Psoas muscle (tissue), 8 donors: Measurements from ENCODE around the gene GNG7. TPM values are rescaled to one million over a fixed set of nuclear protein-coding genes. Genes with fewer than 3 reads are reported as not detected.
A peak's percentile ranks its signal among the peaks of the same experiment; 100 is the strongest.

Experiments
- ATAC-seq, 4 donors: fragments of 200-7000 bp; cut with Tn5 transposase; one replicate each; pipeline ENCODE4 v1.9.1; 2020; ENCODE audit warnings: moderate library complexity in 3 of 4, mild to moderate bottlenecking in 2 of 4
- DNase-seq, 2 donors: peaks; one replicate each; pipeline ENCODE4 v3.0.0-alpha.2; 2020
- H3K27ac ChIP-seq: fragments of 200-600 bp; one replicate; pipeline ENCODE4 v1.8.0; 2022
- H3K27me3 ChIP-seq, 3 donors: fragments of 200-600 bp in 1 of 3; one replicate each; pipeline versions ENCODE4 v1.6.1 to v1.8.0; 2013 to 2022; ENCODE audit warnings: low read length in 2 of 3, mild to moderate bottlenecking in 2 of 3, moderate library complexity in 1 of 3; ENCODE audit not compliant: insufficient read depth in 3 of 3
- H3K36me3 ChIP-seq, 2 donors: fragments of 200-600 bp in 1 of 2; one replicate each; pipeline versions ENCODE4 v1.6.1 to v1.8.0; 2013 to 2022; ENCODE audit warnings: low read depth in 1 of 2, mild to moderate bottlenecking in 1 of 2, moderate library complexity in 1 of 2; ENCODE audit not compliant: insufficient read depth in 1 of 2
- H3K4me1 ChIP-seq: fragments of 200-600 bp; one replicate; pipeline ENCODE4 v1.8.0; 2022
- H3K4me3 ChIP-seq: fragments of 200-600 bp; one replicate; pipeline ENCODE4 v1.8.0; 2022; ENCODE audit warnings: mild to moderate bottlenecking
- H3K9me3 ChIP-seq: fragments of 200-600 bp; one replicate; pipeline ENCODE4 v1.8.0; 2022
- WGBS, 3 donors: extraction: QIAGEN DNeasy Blood & Tissue Kit; methylation state at CpG; one replicate each; pipeline versions ENCODE4 v1.1.6 to v1.1.7; 2013; 5-methylcytosine and 5-hydroxymethylcytosine counted together
- intact Hi-C, 2 donors: fragments of 100-400 bp; cut with DNase I; formaldehyde crosslinking; loops; one replicate each; pipeline versions ENCODE4 v1.11.0 to v1.14.2; 2022
- polyA plus RNA-seq, 3 donors: library from polyadenylated mRNA; stranded (reverse); fragments of 200-250 nt; gene quantifications; one replicate each; pipeline ENCODE4 v1.2.3, GENCODE V29; 2013
- total RNA-seq, 4 donors: library from RNA; stranded (reverse); fragmentation: NEBNext Ultra II Directional in 2 of 4; extraction: Animal tissue kit (Norgen Biotek cat#: 25700) in 2 of 4; gene quantifications; one replicate each; pipeline versions ENCODE4 v1.2.1 to v1.2.4, GENCODE V29; 2021 to 2023
- TF ChIP-seq, protein P1 (sequence below): fragments of 200-600 bp; IDR thresholded peaks from one replicate; pipeline ENCODE4 v1.8.0; 2022; ENCODE audit warnings: antibody characterized with exemption
- donor health status: healthy with polysubstance abuse.
- donor health status: DM: no; HTN: no; CAD: no; lungs with moderate emphysema.
- donor health status: Bipolar disorder and iron deficiency.
- donor health status: healthy.
- donor health status: DM: yes; HTN: yes; CAD: no.
- donor health status: DM: no; HTN: no; CAD: no.
- donor health status: DM: no; HTN: no; CAD: no.
- donor health status: DM: yes; HTN: yes; CAD: no.

The GNG7 gene
- total and polyA plus RNA-seq, 7 donors: 0.48 to 5.4 (median 1.2) TPM

DNA sequence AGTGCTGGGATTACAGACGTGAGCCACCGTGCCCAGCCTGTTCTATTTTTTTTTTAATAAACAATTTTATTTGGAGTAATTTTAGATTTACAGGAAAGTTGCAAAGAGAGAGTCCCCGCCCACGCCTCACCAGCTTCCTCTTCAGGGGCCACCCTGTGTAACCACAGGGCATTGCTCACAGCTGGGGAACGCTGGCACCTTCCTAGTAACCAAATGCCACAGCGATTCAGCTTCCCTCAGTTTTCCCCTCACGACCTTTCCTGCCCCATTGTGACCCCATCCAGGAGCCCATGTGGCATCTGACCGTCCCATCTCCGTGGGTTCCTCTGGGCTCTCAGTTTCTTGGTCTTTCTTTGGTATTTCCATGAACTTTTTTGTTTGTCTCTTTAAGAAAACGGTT is 83.9 kb downstream of the GNG7 start:
- Histone ChIP-seq H3K4me3 (no peak overlapping the region), H3K4me1 (no peaks in the 10 kb centered on the region), H3K27me3 (no peaks in the 10 kb centered on the region), H3K27ac (no peak overlapping the region), H3K9me3 (no peaks in the 10 kb centered on the region), H3K36me3 (no peaks in the 10 kb centered on the region)
- peak in 2 of 4 donors; percentile 21 to 22 for ATAC-seq
- 71 to 77% (median 76%) methylated on average over 10 of the region's 10 CpGs for WGBS, 3 donors
- TF ChIP-seq, protein P1, sequence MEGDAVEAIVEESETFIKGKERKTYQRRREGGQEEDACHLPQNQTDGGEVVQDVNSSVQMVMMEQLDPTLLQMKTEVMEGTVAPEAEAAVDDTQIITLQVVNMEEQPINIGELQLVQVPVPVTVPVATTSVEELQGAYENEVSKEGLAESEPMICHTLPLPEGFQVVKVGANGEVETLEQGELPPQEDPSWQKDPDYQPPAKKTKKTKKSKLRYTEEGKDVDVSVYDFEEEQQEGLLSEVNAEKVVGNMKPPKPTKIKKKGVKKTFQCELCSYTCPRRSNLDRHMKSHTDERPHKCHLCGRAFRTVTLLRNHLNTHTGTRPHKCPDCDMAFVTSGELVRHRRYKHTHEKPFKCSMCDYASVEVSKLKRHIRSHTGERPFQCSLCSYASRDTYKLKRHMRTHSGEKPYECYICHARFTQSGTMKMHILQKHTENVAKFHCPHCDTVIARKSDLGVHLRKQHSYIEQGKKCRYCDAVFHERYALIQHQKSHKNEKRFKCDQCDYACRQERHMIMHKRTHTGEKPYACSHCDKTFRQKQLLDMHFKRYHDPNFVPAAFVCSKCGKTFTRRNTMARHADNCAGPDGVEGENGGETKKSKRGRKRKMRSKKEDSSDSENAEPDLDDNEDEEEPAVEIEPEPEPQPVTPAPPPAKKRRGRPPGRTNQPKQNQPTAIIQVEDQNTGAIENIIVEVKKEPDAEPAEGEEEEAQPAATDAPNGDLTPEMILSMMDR: no peak
- peak; percentile 60 to 68 for DNase-seq
- intact Hi-C loops: no loop called here

DNA sequence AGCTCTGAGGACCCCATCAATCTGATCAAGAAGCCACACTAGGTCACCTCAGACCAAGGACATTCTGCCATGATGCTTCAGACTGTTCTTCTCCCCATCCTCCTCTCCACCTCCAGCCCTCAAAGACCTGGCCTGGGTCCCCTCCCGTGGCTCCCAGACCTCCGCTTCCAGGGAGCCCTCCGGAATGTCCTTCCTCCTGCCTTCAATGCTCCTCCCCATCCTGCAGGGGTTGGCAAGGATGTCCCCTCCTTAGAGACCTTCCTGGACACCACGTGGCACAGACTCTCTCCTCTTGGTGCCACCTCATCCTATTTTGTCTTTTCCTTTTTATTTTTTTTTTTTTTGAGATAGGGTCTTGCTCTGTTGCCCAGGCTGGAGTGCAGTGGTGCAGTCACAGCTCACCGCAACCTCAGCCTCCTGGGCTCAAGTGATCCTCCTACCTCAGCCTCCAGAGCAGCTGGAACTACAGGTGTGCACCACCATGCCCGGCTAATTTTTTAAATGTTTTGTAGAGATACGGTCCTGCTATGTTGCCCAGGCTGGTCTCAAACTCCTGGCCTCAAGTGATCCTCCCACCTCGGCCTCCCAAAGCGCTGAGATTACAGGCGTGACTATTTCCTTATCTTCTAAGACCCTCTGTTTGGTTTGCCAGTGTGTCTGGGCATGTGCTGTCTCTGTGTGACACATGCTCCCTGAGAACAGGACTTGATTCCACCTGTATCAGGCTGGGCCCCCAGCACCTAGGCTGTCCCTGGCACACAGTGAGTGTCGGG is 84.9 kb downstream of the GNG7 start:
- H3K4me1 ChIP-seq: no peaks in the 10 kb centered on the region

DNA sequence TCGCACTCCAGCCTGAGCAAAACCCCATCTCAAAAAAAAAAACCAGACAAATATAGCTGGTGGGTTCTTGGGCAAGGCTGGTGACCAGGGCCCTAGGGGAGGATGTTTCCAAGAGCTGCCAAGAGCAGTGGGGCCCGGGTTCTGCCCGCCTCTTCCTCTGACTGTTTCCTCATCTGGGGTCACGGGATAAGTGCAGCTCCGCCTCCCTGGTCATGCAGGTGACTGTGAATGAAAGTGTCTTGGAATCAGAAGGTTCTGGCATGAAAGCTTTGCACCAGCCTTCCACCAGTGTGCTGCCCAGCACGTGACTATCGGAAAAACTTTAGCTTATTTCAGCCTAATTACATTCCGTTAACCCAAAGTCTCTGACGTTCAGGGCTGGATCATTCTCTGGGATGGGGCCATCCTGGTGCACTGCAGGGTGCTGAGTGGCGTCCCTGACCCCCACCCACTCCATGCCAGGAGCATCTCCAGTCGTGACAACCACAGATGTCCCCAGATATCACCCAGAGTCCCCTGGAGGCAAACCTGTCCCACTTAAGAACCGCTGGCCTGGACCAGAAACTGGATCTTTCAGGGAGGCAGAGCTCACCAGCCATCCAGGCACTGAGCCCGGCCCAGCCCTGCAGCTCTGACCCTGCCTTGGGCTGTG is 85.6 kb downstream of the GNG7 start:
- TF ChIP-seq, protein P1: no peak
- ATAC-seq (no peak), DNase-seq (no peak)
- H3K36me3 ChIP-seq: no peaks in the 10 kb centered on the region
- H3K4me3 ChIP-seq: no peak overlapping the region
- H3K4me1 ChIP-seq: no peaks in the 10 kb centered on the region
- 67 to 69% (median 69%) methylated on average over 13 of the region's 13 CpGs for WGBS, 3 donors
- no peak overlapping the region for H3K27ac ChIP-seq
- H3K27me3 ChIP-seq: no peaks in the 10 kb centered on the region
- intact Hi-C loops: no loop called here
- H3K9me3 ChIP-seq: no peaks in the 10 kb centered on the region

More for the DNA sequence above, 84.9 kb downstream of the GNG7 start:
- TF ChIP-seq, protein P1: no peak
- DNase-seq (no peak), ATAC-seq (no peak)
- H3K9me3 ChIP-seq: no peaks in the 10 kb centered on the region
- no peak overlapping the region for H3K27ac ChIP-seq
- intact Hi-C loops: no loop called here
- no peaks in the 10 kb centered on the region for H3K27me3 ChIP-seq
- no peak overlapping the region for H3K4me3 ChIP-seq
- no peaks in the 10 kb centered on the region for H3K36me3 ChIP-seq
- WGBS, 3 donors: 82 to 89% (median 85%) methylated on average over 11 of the region's 11 CpGs

DNA sequence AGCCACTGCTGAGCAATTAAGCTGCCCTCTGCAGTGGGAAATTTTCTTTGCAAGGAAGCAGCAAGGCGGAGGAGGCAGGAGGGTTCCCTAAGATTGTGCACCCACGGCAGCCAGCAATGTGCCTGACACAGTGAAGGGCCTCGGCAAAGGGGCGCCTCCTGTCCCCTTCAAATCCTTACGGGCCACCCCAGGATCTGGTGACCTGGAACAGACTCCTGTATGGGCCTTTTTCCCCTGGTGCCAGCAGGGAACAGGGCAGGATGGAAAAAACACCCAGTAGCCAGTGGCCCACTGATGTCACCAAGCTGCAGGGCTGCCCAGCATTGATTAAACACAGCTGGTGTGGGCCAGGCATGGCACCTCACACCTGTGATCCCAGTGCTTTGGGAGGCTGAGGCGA is 86.7 kb downstream of the GNG7 start:
- ATAC-seq (no peak), DNase-seq (no peak)
- TF ChIP-seq, protein P1: no peak
- 88 to 91% (median 89%) methylated on average over 6 of the region's 6 CpGs for WGBS, 3 donors
- Histone ChIP-seq H3K9me3 (no peaks in the 10 kb centered on the region), H3K4me1 (no peaks in the 10 kb centered on the region), H3K27me3 (no peaks in the 10 kb centered on the region), H3K27ac (no peak overlapping the region), H3K4me3 (no peak overlapping the region), H3K36me3 (no peaks in the 10 kb centered on the region)
- intact Hi-C loops: no loop called here
